PFSK-1 (cell line): ENCODE measurements around the gene DSTYK.

Experiments used
- FOXP2 ChIP-seq: optimal IDR thresholded peaks from 2 replicates; pipeline ENCODE3; 2011; ENCODE audit warnings: borderline replicate concordance, control low read depth, inconsistent platforms; ENCODE audit not compliant: insufficient read depth; ENCODE audit errors: extremely low read length, extremely low read depth
- POLR2AphosphoS5 ChIP-seq: IDR thresholded peaks from 2 replicates; pipeline ENCODE4 v1.6.1; 2012; ENCODE audit warnings: low read depth, mild to moderate bottlenecking, control low read depth, low read length, moderate library complexity
- REST ChIP-seq, 2 experiments: IDR thresholded peaks; 2 replicates each; pipeline versions ENCODE4 v1.6.1 to v1.8.0; 2011 to 2012; ENCODE audit warnings: low read depth in 2 of 2, low read length in 2 of 2, control low read depth in 1 of 2, inconsistent platforms in 1 of 2, mild to moderate bottlenecking in 1 of 2, moderate library complexity in 1 of 2; ENCODE audit not compliant: insufficient read depth in 1 of 2
- SIN3A ChIP-seq: IDR thresholded peaks from 2 replicates; pipeline ENCODE4 v1.6.1; 2012; ENCODE audit warnings: mild to moderate bottlenecking, low read length, moderate library complexity, borderline replicate concordance; ENCODE audit not compliant: insufficient read depth
- TAF1 ChIP-seq: IDR thresholded peaks from 2 replicates; pipeline ENCODE4 v1.6.1; 2012; ENCODE audit warnings: low read length, control low read depth, borderline replicate concordance; ENCODE audit not compliant: insufficient read depth

The DSTYK gene

DNA sequence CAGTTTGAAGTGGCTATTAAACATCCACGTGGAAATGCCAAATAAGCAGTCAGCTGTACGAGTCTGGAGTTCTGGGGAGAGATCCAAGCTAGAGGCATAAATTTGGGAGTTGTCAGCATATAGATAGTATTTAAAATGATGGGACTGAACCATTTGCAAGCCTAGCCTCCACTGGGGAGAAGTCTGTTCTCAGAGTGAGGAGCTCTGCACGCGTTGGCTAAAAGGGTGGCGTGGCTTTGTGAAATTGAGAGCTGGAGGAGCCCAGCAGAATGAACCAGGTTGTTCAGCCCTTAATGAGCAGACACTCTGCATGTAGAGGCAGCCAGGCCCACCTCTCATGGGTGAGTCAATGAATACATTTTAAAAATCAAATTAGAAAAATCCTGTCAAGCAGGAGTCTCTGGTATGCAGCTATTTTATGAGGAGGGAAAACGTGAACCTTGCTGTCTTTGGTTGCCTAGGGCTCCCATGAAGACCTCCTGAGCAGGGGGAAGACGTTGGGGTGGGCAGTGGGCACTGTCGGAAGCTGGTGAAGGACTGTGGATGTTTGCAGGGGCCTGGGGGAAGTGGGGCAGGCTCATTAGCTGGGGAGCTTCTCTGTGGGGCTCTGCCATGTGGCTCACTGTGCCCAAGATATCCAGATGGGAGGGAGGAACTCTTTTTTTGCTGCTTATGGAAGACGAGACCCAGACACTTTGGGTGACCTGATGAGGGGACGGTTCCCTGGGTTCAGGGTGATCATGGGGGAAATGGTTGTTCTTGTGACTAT lies 35.0 kb upstream of the DSTYK start:
- TF ChIP-seq TAF1 (no peak), FOXP2 (no peak), SIN3A (no peak), POLR2AphosphoS5 (no peak), REST (IDR thresholded peaks at IDR 0.05; ENCODE audit: insufficient read depth in 1 of 2, low read depth in 2 of 2, low read length in 2 of 2) (no peak)

GRCh38 chr1:205245096-205245495 lies 33.6 kb upstream of the DSTYK start:
- TF ChIP-seq TAF1 (no peak), SIN3A (no peak), POLR2AphosphoS5 (no peak), FOXP2 (no peak), REST (IDR thresholded peaks at IDR 0.05; ENCODE audit: insufficient read depth in 1 of 2, low read depth in 2 of 2, low read length in 2 of 2) (no peak)

DNA sequence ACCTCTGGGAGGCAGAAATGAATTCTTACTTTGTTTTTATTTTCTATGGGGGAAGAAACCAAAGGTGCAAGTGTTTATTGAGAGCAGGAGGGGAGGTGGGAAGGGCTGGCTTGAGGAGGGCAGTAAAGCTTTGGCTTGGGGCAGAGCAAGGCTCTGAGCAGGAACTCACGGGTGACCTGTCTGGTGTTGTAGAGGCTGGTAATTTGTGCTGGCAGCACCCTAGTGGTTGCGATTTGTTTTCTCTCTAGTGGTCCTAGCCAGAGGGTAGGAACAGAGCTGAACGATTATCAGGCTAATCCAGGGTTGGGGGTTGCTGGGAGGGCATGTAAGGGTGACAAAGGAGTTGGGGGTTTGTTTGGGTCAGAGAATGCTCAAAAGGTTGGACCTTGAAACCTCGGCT lies 32.9 kb upstream of the DSTYK start:
- TF ChIP-seq REST (IDR thresholded peaks at IDR 0.05; ENCODE audit: insufficient read depth in 1 of 2, low read depth in 2 of 2, low read length in 2 of 2): no peak
- no peak for TF ChIP-seq POLR2AphosphoS5
- TF ChIP-seq SIN3A: no peak
- no peak for TF ChIP-seq TAF1
- TF ChIP-seq FOXP2: no peak

DNA sequence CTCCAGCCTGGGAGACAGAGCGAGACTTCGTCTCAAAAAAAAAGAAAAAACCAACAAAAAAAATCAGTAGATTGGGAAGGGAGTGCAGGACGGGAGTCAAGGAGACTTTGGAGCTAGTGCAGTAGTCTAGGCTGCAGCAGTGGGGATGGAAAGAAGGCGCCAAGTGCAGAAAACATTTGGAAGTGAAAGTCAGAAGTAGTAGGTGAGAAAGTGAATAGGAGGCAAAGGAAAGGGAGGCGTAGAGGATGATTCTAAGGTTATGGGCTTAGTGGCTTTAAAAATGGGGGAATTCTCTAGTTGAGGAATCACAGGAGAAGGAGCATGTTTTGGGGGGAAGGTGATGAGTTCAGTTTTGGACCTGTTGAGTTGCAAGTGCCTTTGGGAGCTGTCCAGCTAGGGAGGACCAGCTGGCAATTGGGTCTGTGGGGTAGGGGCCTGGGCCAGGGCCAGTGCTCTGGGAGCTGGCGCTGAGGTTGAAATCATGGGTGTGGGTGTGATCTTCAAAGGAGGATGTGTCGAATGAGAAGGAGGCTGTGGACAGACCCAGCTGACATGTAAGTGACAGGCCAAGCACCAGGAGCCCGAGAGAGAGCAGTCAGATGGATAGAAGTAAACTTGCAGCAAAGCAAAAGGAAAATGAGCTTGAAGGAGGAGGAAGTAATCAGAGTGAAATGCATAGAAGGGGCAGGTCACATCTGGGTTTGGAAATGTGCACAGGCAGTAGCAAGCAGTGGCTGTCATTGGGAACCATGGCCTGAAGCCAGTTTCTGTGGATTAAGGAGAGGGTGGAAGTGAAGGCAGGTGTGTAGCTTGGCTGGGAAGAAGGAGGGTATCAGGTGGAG lies 32.1 kb upstream of the DSTYK start:
- peak; percentile 25 to 52; a peak in 1 of 4 replicates for TF ChIP-seq REST (IDR thresholded peaks at IDR 0.05; ENCODE audit: insufficient read depth in 1 of 2, low read depth in 2 of 2, low read length in 2 of 2)
- no peak for TF ChIP-seq POLR2AphosphoS5
- no peak for TF ChIP-seq SIN3A
- no peak for TF ChIP-seq FOXP2
